Left renal pelvis (tissue), 4 donors: ENCODE measurements around the gene CAMK2B. TPM values are rescaled to one million over a fixed set of nuclear protein-coding genes. Genes with fewer than 3 reads are reported as not detected.
"Not testable (repeated sequence)": the region's sequence is repeated elsewhere in the genome, so short reads cannot be mapped to it uniquely, and the experiment has no call there.

Experiments
- DNase-seq, 4 donors: peaks; one replicate each; pipeline ENCODE4 v3.0.0-alpha.2; 2013; ENCODE audit warnings: low read depth in 4 of 4, low spot score in 3 of 4
- polyA plus RNA-seq, 4 donors: library from polyadenylated mRNA; unstranded; fragments of 120-200 nt; gene quantifications; one replicate each; pipeline ENCODE4 v1.2.1, GENCODE V29; 2013; ENCODE audit not compliant: insufficient read length in 4 of 4

Gene CAMK2B
- polyA plus RNA-seq, 4 donors = 1.6 to 3.2 (median 2.9) TPM

GRCh38 chr7:44200699-44201461, 124.5 kb downstream of the CAMK2B start, which contains the start of gene YKT6:
Gene YKT6, plus strand, starts transcription at chr7:44200978. Its CDS starts 158 bp downstream, at chr7:44201136.
- peak; percentile 83 to 93 (median 86) for DNase-seq

DNA sequence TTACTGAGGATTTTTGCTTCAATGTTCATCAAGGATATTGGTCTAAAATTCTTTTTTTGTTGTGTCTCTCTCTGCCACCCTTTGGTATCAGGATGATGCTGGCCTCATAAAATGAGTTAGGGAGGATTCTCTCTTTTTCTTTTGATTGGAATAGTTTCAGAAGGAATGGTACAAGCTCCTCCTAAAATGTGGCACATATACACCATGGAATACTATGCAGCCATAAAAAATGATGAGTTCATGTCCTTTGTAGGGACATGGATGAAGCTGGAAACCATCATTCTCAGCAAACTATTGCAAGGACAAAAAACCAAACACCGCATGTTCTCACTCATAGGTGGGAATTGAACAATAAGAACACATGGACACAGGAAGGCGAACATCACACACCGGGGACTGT, 125.2 kb downstream of the CAMK2B start:
- not testable (repeated sequence) for DNase-seq

DNA sequence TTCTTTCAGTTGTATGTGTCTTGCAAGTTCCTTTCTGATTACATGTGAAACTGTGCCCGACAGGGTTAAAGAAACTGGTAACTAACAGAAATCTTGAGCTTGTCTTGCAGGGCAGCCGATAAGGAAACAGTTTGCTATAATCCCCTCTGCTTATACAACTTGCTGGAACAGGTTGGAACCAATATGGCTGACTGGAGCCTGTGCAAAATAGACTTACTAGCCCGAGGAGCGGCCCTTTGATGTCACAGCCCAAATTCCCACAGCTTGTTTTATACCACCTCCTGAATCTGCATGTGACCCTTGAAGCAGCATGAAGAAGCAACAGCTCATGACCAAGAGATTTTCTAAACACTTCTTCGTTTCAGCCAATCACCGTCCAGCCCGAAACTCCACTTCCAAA, 127.9 kb downstream of the CAMK2B start:
- no peak for DNase-seq

DNA sequence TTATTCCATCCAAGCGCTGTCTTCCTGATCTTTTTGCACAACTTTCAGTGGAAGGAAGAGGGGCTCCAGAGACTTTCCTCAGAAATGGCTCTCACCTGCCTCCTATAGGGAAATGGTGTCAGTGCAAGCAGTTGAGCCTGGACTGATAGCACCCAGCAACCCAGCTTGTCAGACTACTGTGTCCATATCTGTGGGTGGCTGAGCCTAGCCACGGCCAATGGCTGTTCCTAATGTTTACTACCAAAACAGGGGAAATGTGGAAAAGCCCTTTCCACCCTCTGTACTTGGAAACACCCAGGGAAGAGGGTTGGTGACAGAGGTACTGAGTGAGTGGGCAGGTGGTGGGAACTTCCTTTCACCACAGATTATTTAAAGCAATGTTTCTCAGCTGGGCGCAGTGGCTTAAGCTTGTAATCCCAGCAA, 128.9 kb downstream of the CAMK2B start:
- peak in 1 of 4 donors; percentile 30 for DNase-seq

- DNase-seq = no peak
These were observed 129.5 kb downstream of the CAMK2B start for GRCh38 chr7:44195889-44196288.

DNA sequence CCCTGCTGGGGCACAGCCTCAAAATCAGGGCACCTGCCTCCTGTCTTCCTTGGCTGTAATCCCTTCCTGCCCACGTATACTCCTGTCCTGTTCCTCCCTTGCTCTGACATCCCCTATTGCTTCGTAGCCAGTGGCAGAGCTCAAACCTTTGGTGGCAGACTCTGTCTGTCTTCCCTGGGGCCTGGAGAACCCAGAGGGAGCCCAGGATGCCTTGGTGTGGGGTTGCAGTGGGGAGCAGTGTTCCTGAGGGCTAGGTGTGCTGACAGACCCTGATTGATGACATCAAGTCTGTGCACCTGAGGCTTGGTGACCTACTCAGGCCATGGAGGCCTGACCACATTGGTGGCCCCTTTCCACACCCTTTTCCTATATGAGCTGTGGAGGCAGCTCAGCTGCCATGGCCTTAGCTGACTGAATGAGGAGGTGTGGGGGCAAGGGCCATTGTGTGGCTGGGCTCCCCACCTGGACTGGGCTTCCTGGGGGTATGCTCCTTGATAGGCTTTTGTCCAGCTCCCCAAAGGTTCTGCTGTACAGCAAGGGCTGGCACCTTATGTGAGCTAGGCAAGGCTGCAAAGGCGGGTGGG, 130.7 kb downstream of the CAMK2B start:
- no peak for DNase-seq

DNA sequence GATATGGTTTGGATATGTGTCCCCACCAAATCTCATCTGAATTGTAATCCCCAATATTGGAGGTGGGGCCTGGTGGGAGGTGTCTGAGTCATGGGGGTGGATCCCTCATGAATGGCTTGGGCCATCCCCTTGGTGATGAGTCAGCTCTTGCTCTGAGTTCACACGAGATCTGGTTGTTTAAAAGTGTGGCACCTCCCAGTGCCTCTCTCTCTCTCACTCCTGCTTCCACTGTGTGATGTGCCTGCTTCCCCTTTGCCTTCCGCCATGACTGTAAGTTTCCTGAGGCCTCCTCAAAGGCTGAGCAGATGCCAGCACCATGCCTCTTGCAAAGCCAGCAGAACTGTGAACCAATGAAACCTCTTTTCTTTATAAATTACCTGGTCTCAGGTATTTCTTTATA, 131.3 kb downstream of the CAMK2B start:
- DNase-seq = no peak

DNA sequence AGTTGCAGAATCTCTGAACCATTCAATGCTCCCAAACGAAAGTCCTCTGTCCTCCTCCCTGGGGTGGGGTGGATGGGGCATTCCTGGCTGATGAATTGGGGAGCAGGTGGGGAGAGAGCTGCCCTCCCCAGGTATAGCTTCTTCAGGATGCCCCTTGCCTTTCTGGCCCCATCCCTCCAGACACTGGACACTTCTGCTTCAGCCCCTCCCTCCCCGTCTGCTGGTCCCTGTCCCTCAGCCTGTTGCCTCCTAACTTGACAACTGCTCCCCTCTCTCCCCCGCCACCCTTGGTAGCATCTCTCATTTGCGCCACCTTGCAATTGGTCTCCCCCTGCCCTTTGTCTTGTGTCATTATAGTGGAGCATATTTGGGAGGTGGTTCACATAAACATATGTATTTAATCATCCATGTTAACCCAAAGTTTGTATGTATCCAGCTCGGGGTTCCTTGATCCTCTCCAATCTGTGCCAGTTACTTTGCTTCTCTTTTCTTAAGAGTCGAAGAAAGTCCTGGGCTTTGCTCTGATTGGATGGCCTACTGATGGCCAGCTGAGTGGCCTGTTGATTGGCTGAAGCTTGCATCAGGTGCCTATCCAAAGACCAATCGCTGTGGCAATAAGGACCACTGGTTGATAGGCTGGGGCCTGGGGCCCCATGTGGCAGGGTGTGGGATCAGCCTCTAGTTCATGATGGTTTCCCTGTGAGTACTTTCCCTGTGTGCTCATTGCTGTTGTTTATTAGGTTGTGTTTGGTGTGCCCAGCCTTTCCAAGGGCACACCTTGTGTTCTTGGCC, 132.2 kb downstream of the CAMK2B start:
- no peak for DNase-seq

GRCh38 chr7:44191171-44191570, 134.2 kb downstream of the CAMK2B start:
- DNase-seq = no peak

GRCh38 chr7:44189993-44190872, 135.2 kb downstream of the CAMK2B start:
- no peak for DNase-seq

DNA sequence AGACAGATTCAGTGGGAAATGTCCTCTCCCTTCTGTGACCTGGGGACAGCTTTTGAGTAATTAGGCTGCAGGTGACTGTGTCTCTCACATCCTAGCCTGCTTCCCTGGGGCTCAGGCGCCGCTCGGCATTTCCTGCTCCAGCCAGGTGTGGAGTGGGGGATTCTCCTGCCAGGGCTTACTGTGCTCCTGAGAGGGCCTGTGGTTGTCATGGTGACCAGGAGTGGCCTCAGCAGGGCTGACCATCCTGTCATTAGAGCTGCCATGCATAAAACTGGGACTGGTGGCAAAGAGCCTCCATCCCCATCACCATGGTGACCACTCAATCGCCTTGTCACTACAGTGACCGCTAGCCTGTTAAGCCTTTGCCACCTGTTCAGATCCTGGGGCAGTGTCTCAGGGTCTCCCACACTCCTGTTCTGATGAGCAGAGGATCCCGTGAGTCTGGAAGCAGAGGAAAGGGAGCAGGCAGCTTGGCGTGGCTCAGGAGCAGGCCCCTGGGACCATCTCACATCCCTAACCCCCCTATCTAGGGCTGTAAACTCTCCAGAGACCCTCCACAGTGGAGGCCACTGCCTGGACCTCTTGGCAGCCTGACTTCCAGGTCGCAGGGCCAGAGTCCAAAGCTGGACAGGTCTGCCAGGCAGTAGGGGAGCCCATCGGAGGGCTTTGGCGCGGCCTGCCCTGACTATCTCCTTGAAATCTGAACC, 136.0 kb downstream of the CAMK2B start, which contains the start of gene GCK:
Gene GCK (minus strand): TSS at position 154 of the 707 bp plus-strand sequence. CDS start 486 bp downstream, outside the sequence.
- peak in 3 of 4 donors; percentile 10 to 48 (median 47) for DNase-seq

DNA sequence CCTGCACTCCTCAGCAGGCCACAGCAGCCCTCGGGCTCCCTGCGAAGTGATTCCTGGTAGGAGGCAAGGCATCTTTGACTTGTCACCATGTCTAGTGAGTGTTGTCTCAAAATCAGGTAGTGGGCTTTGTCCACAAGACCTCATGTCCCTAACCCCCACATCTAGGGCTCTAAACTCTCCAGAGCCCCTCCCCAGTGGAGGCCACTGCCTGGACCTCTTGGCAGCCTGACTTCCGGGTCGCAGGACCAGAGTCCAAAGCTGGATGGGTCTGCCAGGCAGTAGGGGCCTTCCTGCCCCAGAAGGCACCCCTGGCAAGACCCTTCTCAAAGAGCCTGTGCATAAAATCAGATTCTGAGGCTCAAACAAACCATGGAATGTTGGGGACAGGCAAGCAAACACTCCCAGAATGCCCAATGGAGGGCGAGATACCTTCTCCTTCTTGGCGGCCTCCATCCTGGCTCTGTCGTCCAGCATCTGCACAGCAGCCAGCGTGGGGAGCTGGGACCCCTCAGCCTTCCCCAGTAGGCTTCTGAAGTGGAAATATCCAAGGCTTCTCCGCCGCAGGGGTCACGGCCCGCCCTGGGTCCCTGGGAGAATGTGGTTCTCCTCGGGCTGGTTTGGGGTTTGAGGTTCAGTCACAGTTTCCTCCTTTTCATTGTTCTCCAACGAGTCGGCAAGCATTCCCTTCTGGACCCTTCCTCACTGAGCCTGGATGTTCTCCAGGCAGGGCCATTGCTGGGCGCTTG, 136.7 kb downstream of the CAMK2B start:
- DNase-seq = no peak

DNA sequence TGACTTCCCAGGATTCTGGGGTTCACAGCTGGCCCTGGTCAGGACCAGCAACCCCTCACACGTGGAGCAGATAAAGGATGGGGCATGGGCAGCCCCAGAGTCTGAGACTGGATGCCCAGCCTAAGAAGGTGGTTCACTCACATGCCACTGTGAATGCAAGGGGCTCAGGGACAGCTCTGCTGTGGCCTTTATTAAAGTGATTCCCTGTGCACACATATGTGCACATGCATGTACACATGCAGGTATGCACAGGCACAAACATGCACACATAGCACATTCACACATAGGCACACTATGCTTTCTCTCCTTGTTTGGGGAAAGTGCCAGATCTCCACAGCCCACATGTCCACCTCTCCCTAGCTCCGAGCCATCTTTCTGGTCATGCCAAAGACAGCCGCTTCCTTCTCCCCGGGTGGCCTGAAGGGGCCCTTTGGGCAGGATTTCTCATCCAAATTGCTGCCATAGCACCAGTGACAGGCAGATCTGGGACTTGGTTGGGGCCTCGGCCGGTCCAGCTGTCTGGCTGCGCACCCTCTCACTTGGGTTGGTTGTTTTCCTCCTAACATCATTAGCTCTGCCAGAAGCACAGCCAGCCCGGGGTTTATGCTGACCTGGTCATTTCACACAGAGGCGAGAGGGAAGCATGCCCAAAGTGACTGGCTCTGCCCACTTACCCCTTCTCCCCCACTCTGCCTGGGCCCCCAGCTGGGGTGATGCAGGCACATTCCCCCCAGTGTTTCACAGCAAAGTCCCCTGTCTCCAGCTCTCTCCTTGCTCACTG, 137.6 kb downstream of the CAMK2B start:
- no peak for DNase-seq

DNA sequence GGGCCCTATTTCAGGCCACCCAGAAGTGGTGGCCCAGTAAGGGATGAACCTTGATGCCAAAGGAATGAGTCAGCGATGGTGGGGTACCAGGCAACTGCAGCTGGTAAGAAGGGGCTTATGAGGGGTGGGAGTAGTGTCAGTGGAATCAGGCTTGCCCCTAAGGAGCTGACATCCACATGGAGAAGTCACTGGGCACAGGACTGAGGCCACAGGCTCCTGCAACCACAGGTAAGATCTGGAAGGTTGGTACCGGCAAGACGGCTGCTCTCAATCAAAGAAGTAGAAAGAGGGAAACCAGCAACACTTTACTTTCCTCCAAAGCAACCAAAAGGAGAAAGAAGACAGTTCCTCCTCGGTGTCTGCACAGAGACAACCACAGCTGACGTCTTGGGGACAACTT, 138.7 kb downstream of the CAMK2B start:
- DNase-seq = no peak

- DNase-seq = no peak
These were observed 139.7 kb downstream of the CAMK2B start for GRCh38 chr7:44185729-44186128.

DNA sequence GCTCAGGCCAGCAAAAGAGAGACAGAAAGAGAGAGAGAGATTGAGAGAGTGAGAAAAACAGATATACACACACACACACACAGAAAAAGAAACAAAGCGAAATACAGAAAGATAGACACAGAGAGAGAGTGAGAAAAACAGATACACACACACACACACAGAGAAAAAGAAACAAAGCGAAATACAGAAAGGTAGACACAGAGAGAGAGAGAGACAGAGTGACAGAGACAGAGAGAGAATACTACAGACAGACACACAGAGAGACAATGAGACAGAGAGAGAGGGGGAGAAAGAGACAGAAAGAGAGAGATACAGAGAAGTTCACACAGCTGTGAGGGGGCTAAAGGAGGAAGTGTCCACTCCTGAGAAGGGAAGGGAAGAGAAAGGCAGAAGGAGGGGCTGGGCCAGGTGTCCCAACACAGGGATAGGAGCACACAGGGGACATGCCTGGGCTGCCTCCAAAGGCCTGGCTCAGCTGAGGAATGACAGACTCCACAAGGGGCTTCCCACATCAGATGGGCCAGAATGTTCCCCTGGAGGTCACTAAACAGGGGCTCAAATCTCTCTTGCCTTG, 140.4 kb downstream of the CAMK2B start:
- DNase-seq = no peak

GRCh38 chr7:44184206-44184872, 141.1 kb downstream of the CAMK2B start:
- DNase-seq = no peak
